ENCODE data around the gene PITPNM2. TPM values are rescaled to one million over a fixed set of nuclear protein-coding genes. Genes with fewer than 3 reads are reported as not detected.
"Not testable (repeated sequence)": the region's sequence is repeated elsewhere in the genome, so short reads cannot be mapped to it uniquely, and the experiment has no call there.

Gene PITPNM2
- polyA plus RNA-seq, 3 donors = 6.9 to 9.7 (median 7.7) TPM

GRCh38 chr12:123104809-123105208 is 46.1 kb downstream of the PITPNM2 start:
- DNase-seq (ENCODE audit: extremely low read depth in 1 of 11, low read depth in 9 of 11, low spot score in 4 of 11) = no peak

GRCh38 chr12:123104094-123104493 is 46.8 kb downstream of the PITPNM2 start:
- not testable (repeated sequence) for DNase-seq (ENCODE audit: extremely low read depth in 1 of 11, low read depth in 9 of 11, low spot score in 4 of 11)

DNA sequence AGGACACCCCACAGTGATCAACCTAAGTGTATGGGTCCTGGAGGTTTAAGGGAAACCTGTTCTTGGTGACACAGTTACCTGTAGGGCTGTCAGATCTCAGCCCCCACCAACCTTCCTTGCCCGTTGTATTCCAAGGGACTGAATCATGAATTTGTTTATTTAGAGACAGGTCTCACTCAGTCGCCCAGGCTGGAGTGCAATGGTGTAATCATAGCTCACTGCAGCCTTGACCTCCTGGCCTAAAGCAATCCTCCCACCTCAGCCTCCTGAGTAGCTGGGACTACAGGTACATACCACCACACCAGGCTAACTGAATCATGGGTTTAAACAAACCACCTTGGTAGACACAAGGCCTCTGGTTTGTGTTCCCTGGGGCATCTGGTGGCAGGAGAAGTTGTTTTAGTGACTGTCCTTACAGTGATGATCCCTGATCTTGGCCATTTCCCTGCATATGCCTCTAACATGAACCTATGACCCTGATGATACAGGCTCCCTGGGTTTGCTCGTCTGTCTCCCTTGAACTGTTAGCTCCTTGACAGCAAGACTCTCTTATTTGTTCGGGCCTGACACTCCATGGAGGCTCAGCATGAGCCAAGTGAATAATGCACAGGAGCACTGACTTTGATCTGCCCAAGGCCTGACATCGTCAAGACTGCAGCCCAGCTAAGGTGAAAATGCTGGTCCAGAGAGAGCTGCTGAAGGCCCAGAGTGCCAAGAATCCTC is 47.9 kb downstream of the PITPNM2 start:
- no peak for DNase-seq (ENCODE audit: extremely low read depth in 1 of 11, low read depth in 9 of 11, low spot score in 4 of 11)

- no peak for DNase-seq (ENCODE audit: extremely low read depth in 1 of 11, low read depth in 9 of 11, low spot score in 4 of 11)
These were observed 48.5 kb downstream of the PITPNM2 start for GRCh38 chr12:123102366-123102765.

- no peak for DNase-seq (ENCODE audit: extremely low read depth in 1 of 11, low read depth in 9 of 11, low spot score in 4 of 11)
These were observed 49.4 kb downstream of the PITPNM2 start for GRCh38 chr12:123101526-123101925.

Other genes starting within 250 kb of the PITPNM2 start
- 10 to 100 TPM in 1 of 3 donors, 1 to 10 TPM in 2; 5.0 to 10.4 (median 7.5) TPM for gene ABCB9, start 184.6 kb downstream of the PITPNM2 start, polyA plus RNA-seq (ENCODE audit: insufficient read length in 3 of 3)
- gene OGFOD2, start 175.8 kb downstream of the PITPNM2 start, polyA plus RNA-seq (ENCODE audit: insufficient read length in 3 of 3) = 10 to 100 TPM; 11.8 to 21.2 (median 17.0) TPM
- gene ARL6IP4, start 170.4 kb downstream of the PITPNM2 start, polyA plus RNA-seq (ENCODE audit: insufficient read length in 3 of 3) = 100 to 1,000 TPM; 161 to 222 (median 193) TPM
- 10 to 100 TPM; 34.0 to 38.8 (median 38.6) TPM for gene MPHOSPH9, start 82.1 kb upstream of the PITPNM2 start, polyA plus RNA-seq (ENCODE audit: insufficient read length in 3 of 3)
- 10 to 100 TPM; 22.2 to 25.7 (median 23.8) TPM for gene MTRFR, start 82.3 kb upstream of the PITPNM2 start, polyA plus RNA-seq (ENCODE audit: insufficient read length in 3 of 3)
- gene CDK2AP1, start 120.8 kb upstream of the PITPNM2 start, polyA plus RNA-seq (ENCODE audit: insufficient read length in 3 of 3) = 100 to 1,000 TPM; 159 to 203 (median 193) TPM
- 10 to 100 TPM; 29.8 to 34.2 (median 30.1) TPM for gene SBNO1, start 213.8 kb upstream of the PITPNM2 start, polyA plus RNA-seq (ENCODE audit: insufficient read length in 3 of 3)
- gene KMT5A, start 233.0 kb upstream of the PITPNM2 start, polyA plus RNA-seq (ENCODE audit: insufficient read length in 3 of 3) = 10 to 100 TPM; 48.8 to 53.3 (median 50.5) TPM

Data from renal cortex interstitium (tissue), 11 donors.